HepG2 (cell line): ENCODE data around the gene PPP1R27. TPM values are rescaled to one million over a fixed set of nuclear protein-coding genes. Genes with fewer than 3 reads are reported as not detected.

Source experiments
- HNF4G ChIP-seq, 2 experiments: sonication (generic) in 1 of 2; formaldehyde crosslinking in 1 of 2; IDR thresholded peaks; 2 replicates each; pipeline versions ENCODE4 v1.4.0 to v1.6.1; 2011 to 2020; ENCODE audit warnings: borderline replicate concordance in 2 of 2, low read depth in 2 of 2, mild to moderate bottlenecking in 2 of 2, low read length in 1 of 2, missing genetic modification reagents in 1 of 2, moderate library complexity in 1 of 2
- KDM4B ChIP-seq: sonication (generic); formaldehyde crosslinking; IDR thresholded peaks from 2 replicates; pipeline ENCODE4 v1.4.0; 2020; ENCODE audit warnings: missing genetic modification reagents
- MAFF ChIP-seq: IDR thresholded peaks from 2 replicates; pipeline ENCODE4 v1.6.1; 2011; ENCODE audit warnings: low read depth, low read length, improper control_type of control experiment
- SP2 ChIP-seq: sonication (generic); formaldehyde crosslinking; IDR thresholded peaks from 2 replicates; pipeline ENCODE4 v1.5.1; 2020; ENCODE audit warnings: mild to moderate bottlenecking, missing genetic modification reagents
- ZEB1 ChIP-seq: IDR thresholded peaks from 2 replicates; pipeline ENCODE4 v1.6.1; 2012; ENCODE audit warnings: mild to moderate bottlenecking, low read depth, inconsistent platforms; ENCODE audit not compliant: insufficient replicate concordance
- ZNF260 ChIP-seq: sonication (generic); formaldehyde crosslinking; IDR thresholded peaks from 2 replicates; pipeline ENCODE4 v1.4.0; 2020; ENCODE audit warnings: missing genetic modification reagents, low read depth, mild to moderate bottlenecking, borderline replicate concordance
- polyA plus RNA-seq, 8 experiments: library from polyadenylated mRNA; depleted of rRNA in 3 of 8; stranded (reverse) in 7 of 8; unstranded in 1 of 8; fragments of >200 nt; fragmentation: Illumina TruSeq in 4 of 8; extraction: Trizol in 4 of 8; gene quantifications; 2 replicates each; pipeline versions ENCODE4 v1.2.1 to v1.2.3, GENCODE V29; 2011 to 2016; ENCODE audit warnings: low read depth in 4 of 8, missing spikeins in 1 of 8, mixed read lengths in 1 of 8; ENCODE audit not compliant: insufficient read depth in 1 of 8
- total RNA-seq, 5 experiments: library from RNA; depleted of rRNA; stranded (reverse); fragments of >200 nt; fragmentation: Illumina TruSeq; extraction: Trizol; gene quantifications; 2 replicates each; pipeline ENCODE4 v1.2.3, GENCODE V29; 2016; ENCODE audit warnings: low read depth in 1 of 5
- TF ChIP-seq, protein P1 (sequence below): sonication (generic); formaldehyde crosslinking; IDR thresholded peaks from 2 replicates; pipeline ENCODE4 v1.4.0; 2020; ENCODE audit warnings: missing genetic modification reagents, mild to moderate bottlenecking, borderline replicate concordance
- TF ChIP-seq, protein P2 (sequence below), 2 experiments: sonication (generic) in 1 of 2; formaldehyde crosslinking in 1 of 2; IDR thresholded peaks; 2 replicates each; pipeline versions ENCODE4 v1.6.1 to v1.9.0; 2014 to 2022; ENCODE audit warnings: antibody characterized with exemption in 1 of 2, borderline replicate concordance in 1 of 2, inconsistent platforms in 1 of 2, low read depth in 1 of 2, missing genetic modification reagents in 1 of 2
- TF ChIP-seq, protein P3 (sequence below): sonication (generic); formaldehyde crosslinking; conservative IDR thresholded peaks from 2 replicates; pipeline ENCODE4 v1.4.0; 2020; ENCODE audit warnings: mild to moderate bottlenecking, missing genetic modification reagents, moderate library complexity
- TF ChIP-seq, protein P4 (sequence below): sonication (generic); formaldehyde crosslinking; IDR thresholded peaks from 2 replicates; pipeline ENCODE4 v1.4.0; 2020; ENCODE audit warnings: missing genetic modification reagents, mild to moderate bottlenecking, borderline replicate concordance

The PPP1R27 gene
- total and polyA plus RNA-seq, 2 of the 13 experiments (the other 11 are each of a cell fraction or from before 2014, with no cell fraction given), result 0.17 to 1.00 TPM

DNA sequence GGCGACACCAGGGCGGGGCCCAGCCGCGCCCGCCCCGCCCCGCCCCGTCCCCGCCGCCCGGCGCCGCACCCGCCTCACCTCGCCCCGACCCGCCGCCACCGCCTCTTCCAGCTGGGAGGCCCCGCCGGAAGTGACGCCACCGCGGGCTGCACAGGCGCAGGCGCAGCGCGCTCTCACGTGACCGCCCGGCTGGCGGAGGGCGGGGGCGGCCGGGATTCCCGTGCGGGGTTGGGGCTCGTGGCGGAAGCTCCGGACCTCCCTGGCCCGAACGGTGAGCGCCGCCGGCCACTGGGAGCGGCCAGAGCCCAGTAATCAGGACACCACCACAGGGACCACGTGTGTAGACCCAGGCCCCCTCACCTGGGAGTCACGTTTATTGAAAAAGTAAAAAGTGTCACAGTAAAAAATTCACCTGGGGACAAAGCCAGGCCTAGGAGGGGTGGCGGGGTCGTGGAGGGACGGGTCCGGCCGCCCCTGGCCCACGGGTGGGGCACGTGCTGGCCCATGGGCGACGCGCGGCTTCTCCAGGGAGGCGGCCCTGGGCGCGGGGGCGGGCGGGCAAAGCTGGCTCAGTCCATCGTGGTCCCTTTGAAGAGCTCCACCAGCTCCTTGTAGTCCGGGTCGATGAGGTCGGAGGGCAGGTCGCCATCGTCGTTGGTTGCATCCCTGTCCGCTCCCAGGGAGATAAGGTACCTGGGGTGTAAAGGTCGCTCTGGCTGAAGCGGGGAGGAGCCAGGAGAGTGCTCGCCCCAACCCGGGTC, 1.5 kb downstream of the PPP1R27 start, which contains the start of gene MCRIP1 (continued):
- TF ChIP-seq, protein P1, sequence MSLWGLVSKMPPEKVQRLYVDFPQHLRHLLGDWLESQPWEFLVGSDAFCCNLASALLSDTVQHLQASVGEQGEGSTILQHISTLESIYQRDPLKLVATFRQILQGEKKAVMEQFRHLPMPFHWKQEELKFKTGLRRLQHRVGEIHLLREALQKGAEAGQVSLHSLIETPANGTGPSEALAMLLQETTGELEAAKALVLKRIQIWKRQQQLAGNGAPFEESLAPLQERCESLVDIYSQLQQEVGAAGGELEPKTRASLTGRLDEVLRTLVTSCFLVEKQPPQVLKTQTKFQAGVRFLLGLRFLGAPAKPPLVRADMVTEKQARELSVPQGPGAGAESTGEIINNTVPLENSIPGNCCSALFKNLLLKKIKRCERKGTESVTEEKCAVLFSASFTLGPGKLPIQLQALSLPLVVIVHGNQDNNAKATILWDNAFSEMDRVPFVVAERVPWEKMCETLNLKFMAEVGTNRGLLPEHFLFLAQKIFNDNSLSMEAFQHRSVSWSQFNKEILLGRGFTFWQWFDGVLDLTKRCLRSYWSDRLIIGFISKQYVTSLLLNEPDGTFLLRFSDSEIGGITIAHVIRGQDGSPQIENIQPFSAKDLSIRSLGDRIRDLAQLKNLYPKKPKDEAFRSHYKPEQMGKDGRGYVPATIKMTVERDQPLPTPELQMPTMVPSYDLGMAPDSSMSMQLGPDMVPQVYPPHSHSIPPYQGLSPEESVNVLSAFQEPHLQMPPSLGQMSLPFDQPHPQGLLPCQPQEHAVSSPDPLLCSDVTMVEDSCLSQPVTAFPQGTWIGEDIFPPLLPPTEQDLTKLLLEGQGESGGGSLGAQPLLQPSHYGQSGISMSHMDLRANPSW (CRISPR knock-in tag), result 0 out of 2 replicates have a peak, but pooled peaks have one; percentile 40
- TF ChIP-seq, protein P2, sequence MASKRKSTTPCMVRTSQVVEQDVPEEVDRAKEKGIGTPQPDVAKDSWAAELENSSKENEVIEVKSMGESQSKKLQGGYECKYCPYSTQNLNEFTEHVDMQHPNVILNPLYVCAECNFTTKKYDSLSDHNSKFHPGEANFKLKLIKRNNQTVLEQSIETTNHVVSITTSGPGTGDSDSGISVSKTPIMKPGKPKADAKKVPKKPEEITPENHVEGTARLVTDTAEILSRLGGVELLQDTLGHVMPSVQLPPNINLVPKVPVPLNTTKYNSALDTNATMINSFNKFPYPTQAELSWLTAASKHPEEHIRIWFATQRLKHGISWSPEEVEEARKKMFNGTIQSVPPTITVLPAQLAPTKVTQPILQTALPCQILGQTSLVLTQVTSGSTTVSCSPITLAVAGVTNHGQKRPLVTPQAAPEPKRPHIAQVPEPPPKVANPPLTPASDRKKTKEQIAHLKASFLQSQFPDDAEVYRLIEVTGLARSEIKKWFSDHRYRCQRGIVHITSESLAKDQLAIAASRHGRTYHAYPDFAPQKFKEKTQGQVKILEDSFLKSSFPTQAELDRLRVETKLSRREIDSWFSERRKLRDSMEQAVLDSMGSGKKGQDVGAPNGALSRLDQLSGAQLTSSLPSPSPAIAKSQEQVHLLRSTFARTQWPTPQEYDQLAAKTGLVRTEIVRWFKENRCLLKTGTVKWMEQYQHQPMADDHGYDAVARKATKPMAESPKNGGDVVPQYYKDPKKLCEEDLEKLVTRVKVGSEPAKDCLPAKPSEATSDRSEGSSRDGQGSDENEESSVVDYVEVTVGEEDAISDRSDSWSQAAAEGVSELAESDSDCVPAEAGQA (IDR thresholded peaks at IDR 0.05; ENCODE audit: low read depth), result peak; percentile 67; the same call in 1 of the 2 replicates
- TF ChIP-seq, protein P2 (CRISPR knock-in tag; IDR thresholded peaks at IDR 0.05; ENCODE audit: borderline replicate concordance), result no peak
- TF ChIP-seq MAFF (no peak), SP2 (CRISPR knock-in tag) (peak; percentile 70), ZNF260 (CRISPR knock-in tag) (0 out of 2 replicates have a peak, but pooled peaks have one; percentile 14), ZEB1 (peak; percentile 74), KDM4B (CRISPR knock-in tag) (no peak), HNF4G (IDR thresholded peaks at IDR 0.05; ENCODE audit: borderline replicate concordance, low read depth, low read length) (peak; percentile 98), HNF4G (CRISPR knock-in tag; IDR thresholded peaks at IDR 0.05; ENCODE audit: borderline replicate concordance, low read depth) (peak; percentile 93)
- TF ChIP-seq, protein P3, sequence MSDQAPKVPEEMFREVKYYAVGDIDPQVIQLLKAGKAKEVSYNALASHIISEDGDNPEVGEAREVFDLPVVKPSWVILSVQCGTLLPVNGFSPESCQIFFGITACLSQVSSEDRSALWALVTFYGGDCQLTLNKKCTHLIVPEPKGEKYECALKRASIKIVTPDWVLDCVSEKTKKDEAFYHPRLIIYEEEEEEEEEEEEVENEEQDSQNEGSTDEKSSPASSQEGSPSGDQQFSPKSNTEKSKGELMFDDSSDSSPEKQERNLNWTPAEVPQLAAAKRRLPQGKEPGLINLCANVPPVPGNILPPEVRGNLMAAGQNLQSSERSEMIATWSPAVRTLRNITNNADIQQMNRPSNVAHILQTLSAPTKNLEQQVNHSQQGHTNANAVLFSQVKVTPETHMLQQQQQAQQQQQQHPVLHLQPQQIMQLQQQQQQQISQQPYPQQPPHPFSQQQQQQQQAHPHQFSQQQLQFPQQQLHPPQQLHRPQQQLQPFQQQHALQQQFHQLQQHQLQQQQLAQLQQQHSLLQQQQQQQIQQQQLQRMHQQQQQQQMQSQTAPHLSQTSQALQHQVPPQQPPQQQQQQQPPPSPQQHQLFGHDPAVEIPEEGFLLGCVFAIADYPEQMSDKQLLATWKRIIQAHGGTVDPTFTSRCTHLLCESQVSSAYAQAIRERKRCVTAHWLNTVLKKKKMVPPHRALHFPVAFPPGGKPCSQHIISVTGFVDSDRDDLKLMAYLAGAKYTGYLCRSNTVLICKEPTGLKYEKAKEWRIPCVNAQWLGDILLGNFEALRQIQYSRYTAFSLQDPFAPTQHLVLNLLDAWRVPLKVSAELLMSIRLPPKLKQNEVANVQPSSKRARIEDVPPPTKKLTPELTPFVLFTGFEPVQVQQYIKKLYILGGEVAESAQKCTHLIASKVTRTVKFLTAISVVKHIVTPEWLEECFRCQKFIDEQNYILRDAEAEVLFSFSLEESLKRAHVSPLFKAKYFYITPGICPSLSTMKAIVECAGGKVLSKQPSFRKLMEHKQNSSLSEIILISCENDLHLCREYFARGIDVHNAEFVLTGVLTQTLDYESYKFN, result peak; percentile 93
- TF ChIP-seq, protein P4, sequence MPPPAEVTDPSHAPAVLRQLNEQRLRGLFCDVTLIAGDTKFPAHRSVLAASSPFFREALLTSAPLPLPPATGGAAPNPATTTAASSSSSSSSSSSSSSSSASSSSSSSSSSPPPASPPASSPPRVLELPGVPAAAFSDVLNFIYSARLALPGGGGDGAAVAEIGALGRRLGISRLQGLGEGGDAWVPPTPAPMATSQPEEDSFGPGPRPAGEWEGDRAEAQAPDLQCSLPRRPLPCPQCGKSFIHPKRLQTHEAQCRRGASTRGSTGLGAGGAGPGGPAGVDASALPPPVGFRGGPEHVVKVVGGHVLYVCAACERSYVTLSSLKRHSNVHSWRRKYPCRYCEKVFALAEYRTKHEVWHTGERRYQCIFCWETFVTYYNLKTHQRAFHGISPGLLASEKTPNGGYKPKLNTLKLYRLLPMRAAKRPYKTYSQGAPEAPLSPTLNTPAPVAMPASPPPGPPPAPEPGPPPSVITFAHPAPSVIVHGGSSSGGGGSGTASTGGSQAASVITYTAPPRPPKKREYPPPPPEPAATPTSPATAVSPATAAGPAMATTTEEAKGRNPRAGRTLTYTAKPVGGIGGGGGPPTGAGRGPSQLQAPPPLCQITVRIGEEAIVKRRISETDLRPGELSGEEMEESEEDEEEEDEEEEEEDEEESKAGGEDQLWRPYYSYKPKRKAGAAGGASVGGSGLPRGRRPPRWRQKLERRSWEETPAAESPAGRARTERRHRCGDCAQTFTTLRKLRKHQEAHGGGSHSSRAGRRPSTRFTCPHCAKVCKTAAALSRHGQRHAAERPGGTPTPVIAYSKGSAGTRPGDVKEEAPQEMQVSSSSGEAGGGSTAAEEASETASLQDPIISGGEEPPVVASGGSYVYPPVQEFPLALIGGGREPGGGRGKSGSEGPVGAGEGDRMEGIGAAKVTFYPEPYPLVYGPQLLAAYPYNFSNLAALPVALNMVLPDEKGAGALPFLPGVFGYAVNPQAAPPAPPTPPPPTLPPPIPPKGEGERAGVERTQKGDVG (CRISPR knock-in tag), result no peak; the same call in 1 of the 2 replicates
